GM19193 (cell line): ENCODE data around the gene DNM2.

Experiments
- POLR2A ChIP-seq: IDR thresholded peaks from 4 replicates; pipeline ENCODE4 v1.6.1; 2011; ENCODE audit not compliant: insufficient read depth, insufficient read length; ENCODE audit errors: extremely low read depth

Gene DNM2

DNA sequence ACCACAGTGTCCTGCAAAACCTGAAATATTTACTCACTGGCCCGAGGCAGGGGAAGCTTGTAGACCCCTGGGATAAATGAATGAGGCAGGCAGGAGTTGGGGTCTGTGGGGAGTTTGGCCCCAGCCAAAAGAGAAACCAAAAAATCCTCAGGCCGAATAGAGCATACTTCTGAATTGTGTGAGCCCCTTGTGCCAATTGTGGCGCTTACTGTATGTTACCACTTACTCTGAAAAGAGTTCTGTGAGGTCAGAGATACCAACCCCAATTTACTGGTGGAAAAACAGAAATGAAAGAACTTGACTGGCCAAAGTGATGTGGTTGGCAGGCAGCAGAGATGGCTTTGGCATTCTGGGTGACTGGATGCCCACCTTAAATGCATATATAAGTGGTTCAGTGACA lies 160.4 kb downstream of the DNM2 start:
- TF ChIP-seq POLR2A, result no peak
